Stimulated activated CD4-positive, alpha-beta T cell treated with anti-CD3 and anti-CD28 coated beads, Interleukin-4, amount 100 ng/mL, for 4 hours (primary cell): ENCODE data around the gene TMEM106C.
"Not testable (repeated sequence)": the region's sequence is repeated elsewhere in the genome, so short reads cannot be mapped to it uniquely, and the experiment has no call there.

Experiments
- DNase-seq, 2 experiments: peaks; one replicate each; pipeline ENCODE4 v3.0.0-alpha.2; 2020

Gene TMEM106C

DNA sequence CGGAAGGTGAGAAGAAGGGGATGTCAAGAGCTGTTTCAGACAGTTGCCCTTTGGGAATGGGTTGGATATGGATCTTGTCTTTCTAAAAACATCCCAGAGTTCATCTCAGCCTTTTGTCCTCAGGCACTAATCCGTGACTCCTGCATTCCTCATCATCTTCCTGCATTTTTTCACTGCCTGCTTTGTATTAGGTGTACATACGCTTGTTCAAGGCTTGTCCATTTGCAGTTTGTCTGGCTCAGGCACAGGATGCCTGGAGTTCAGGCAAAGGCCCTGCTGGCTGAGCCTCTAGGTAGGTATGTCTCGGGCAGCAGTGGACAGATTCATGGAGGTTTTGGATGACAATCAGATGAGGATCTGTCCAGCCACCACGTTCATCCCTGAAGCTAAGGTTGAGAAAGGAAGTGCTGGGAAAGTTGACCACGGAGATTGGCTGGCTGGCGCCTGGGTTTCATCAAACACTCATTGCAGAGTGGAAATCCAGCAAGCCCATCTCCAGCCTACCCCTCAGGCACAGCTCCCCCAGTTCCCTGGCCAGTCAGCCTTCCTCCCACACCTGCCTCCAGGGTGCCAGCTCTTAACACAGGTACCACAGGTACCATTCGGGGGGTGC is 12.4 kb upstream of the TMEM106C start:
- DNase-seq, result no peak

DNA sequence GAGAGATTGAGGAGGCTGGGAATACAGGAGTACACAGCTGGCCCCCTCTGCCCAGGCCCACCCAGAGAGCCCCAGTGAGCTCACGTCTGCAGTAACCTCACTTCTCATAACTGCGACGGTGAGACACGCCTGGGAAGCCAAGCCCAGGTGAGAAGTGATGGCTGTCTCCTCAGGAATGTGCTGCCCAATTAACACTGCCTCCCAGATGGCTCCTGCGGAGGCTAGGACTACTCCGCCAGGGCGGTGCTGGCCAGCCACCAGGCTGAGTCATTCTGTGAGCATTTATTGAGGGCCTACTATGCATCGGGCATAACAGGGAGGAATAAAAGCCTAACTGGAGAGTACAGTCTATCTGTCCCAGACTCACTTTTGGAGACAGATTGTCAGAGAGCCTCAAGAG is 9.3 kb upstream of the TMEM106C start:
- DNase-seq, result no peak

DNA sequence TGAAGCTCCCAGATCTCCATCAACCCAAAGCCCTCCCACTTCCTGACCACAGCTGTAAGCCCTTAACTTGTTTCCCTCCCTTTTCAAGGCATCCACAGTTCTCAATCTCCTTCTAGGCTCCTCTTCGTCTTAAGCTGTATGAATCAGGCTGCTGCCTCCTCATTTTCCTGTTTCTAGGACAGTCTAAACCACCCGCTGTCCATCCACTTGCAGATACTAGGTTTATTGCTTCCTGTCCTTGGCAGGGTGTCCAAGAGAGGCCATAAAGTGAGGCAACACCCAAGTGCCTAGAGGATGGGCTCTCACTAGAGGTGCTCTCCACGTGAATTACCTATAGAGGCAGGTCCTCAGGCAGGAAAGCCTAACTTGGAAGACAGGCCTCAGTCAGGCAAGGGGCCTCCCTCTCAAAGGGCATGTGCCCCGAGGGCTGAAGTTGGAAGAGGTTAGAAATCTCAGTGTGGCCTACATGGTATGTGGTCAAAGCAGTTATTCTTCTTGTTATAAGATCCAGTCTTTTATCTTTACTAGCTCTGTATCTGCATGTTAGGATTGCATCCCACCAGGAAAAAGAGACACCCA is 8.8 kb upstream of the TMEM106C start:
- no peak for DNase-seq

DNA sequence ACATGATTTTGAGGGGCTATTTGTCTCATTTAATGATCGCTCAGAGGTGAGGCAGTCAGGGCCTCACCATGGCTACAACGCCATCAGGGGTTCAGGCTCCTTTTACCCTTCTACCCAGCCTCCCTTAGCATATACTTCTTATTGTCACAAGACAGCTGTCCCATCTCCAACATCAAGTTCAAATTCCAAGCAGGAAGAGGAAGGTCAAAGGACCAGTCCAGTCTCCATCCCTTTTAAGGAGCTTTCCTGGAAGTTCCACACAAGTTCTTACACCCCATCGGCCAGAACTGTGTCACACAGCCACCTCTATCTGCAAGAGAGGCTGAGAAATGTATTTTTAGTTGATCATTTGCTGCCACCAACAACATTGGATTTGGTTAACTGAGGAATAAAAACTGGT is 8.3 kb upstream of the TMEM106C start:
- DNase-seq, result no peak

DNA sequence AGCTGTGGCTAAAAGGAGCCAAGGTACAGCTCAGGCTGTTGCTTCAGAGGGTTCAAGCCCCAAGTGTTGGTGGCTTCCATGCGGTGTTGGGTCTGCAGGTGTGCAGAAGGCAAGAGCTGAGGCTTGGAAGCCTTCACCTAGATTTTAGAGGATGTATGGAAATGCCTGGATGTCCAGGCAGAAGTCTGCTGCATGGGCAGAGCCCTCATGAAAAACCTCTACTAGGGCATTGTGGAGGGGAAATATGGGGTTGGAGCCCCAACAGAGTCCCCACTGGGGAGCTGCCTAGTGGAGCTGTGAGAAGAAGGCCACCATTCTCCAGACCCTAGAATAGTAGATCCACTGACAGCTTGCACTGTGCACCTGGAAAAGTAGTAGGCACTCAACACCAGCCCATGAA is 5.7 kb upstream of the TMEM106C start:
- not testable (repeated sequence) for DNase-seq

DNA sequence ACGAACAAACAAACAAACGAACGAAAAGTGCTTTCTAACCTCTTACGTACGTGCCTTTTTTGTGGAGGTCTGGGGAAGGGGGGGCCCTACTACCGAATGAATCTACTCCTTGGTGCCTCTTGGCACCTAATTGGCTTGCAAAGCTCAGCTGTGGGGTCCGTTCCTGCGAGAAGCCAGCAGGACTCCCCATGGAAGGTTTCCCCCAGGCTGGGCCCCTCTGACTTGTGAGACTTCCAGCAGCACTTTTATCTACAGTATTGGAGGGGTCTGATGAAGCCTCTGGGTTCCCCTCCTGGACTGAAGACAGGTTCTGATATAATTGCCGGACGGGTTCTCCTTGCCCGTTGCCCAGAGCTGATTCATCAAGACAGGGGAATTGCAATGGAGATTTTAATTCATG is 1.2 kb upstream of the TMEM106C start:
- DNase-seq, result no peak

DNA sequence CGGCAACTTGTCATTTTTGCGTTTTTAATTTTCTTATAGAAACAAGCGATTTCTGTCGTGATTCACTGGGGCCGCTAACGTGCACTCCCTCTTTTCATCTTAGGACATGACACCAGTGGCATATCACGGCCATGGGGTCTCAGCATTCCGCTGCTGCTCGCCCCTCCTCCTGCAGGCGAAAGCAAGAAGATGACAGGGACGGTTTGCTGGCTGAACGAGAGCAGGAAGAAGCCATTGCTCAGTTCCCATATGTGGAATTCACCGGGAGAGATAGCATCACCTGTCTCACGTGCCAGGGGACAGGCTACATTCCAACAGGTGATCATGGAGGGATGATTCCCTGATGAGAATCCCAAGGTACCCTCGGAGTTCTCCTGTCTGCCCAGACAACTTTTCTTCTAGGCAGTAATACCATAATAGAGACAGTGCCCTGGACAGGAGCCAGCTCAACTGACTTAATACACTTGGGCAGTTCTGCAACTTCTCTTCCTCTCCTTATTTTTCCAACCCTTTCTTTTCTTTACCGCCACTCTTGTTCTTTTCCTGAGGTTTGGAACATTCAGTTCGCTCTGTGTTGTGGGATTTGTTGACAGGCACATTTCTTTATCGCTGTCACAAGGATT is 821 bp downstream of the TMEM106C start:
- DNase-seq, result no peak

DNA sequence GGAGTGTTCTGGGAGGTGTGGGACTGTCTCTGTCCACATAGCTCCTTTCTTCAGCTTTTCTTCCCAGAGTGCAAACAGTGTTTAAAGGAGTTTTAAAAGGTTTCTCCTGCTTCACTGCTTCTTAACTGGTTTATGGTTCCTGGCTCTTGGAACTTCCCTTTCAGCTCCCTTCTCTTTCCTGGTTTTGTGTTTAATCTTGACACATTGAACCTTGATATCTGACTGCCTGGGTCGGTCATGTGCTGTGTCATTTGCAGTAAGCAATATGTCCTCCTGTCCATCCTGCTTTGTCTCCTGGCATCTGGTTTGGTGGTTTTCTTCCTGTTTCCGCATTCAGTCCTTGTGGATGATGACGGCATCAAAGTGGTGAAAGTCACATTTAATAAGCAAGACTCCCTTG is 2.2 kb downstream of the TMEM106C start:
- no peak for DNase-seq

DNA sequence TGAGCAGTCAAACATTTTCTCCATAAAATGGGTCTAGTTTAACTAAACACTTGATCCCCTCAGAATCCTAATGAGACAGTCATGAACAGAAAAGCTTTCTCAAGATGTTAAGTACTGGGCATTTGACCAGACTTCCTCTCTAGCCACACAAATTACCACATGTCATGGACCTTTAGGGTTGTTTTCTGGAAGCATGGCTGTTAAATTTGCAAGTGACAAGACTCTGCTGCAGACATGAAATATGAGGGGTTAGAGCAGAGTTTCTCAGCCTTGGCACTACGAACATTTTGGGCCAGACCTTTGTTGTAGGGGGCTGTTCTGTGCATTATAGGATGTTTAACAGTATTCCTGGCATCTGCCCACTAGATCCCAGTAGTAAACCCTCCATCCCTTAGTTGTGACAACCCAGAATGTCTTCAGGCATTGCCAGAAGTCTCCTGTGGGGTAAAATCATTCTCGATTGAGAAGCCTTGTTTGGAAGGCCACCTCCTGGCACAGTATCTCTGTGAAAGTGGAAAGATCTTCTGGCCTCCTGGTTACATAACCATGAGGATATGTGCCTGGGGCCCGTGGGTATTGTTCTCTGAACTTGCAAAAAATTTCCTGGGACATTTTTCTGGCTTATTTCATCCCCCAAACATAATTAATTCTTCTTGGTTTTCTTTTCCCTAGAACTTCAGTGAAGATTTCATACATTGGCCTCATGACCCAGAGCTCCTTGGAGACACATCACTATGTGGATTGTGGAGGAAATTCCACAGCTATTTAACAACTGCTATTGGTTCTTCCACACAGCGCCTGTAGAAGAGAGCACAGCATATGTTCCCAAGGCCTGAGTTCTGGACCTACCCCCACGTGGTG is 4.3 kb downstream of the TMEM106C start:
- DNase-seq, result no peak

DNA sequence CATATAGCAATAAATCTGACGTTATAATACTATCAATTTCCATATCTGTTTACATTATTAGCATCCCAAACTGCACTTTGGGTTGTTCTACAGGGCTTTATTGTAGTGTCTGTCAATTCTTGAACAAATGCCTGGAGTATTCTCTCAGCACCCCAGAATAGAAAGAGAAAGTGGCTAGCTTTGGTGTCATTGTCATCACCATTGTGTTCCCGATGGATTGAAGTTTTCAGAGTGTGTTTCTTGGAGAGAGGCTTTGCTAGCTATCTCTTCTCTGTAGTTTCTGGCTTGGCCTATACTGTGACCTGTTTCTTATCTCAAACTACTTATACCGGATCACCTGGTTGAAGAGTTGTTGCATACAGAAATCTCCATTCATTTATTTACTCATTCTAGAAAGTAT is 6.4 kb downstream of the TMEM106C start:
- DNase-seq, result no peak

DNA sequence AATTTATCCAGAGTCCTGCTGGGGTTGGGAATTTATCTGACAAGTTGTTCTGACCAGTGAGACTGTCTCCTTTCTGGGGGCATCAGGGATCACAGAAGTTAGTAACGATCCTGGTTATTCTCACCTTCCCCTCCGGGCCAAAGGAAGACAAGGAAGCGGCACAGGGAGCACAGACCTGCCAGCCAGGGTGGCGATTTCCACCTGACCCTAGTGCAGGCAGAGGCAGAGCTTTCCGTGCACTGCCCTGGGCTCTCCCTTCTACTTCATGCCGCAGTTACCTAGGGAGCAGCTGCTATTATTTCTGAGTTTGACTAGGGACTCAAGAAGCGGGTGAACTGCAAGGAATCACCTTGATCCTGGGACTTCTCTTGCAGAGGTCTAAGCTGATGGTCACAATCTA is 7.4 kb downstream of the TMEM106C start:
- no peak for DNase-seq

DNA sequence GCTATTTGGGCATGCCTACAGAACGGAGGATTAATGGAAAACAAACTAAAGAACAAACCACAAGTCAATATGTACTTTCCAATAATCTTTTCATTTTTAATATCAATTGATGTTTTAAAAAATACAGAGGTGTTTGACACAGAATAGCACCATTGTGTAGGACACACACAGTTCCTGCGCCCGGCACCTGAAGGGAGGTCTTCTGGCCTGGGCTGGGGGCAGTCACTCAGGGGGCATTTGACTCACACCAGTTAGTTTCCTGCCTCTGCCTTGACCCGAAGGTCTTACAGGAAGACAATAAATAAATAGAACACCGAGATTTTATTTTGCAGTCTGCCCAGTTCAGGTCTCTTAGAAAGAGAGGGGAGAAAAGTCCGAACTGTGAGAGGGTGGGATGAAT is 9.5 kb downstream of the TMEM106C start:
- DNase-seq, result no peak

DNA sequence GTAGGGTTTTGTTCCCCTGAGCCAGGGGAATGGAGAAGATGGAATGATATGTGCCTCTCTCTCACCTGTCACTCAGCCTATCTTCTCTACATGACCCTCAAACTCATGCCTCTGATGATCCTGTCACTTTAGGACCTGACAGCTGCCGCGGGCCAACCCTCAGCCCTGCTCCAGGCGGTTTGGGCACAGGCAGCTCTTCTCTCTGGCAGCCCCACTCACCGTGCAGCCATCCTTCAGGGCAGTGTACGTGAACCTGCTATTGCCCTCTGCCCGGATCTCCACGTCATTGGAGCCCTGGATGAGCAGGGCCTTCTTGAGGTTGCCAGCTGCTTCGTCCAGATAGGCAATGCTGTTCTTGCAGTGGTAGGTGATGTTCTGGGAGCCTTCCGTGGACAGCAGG is 10.5 kb downstream of the TMEM106C start:
- DNase-seq, result no peak

DNA sequence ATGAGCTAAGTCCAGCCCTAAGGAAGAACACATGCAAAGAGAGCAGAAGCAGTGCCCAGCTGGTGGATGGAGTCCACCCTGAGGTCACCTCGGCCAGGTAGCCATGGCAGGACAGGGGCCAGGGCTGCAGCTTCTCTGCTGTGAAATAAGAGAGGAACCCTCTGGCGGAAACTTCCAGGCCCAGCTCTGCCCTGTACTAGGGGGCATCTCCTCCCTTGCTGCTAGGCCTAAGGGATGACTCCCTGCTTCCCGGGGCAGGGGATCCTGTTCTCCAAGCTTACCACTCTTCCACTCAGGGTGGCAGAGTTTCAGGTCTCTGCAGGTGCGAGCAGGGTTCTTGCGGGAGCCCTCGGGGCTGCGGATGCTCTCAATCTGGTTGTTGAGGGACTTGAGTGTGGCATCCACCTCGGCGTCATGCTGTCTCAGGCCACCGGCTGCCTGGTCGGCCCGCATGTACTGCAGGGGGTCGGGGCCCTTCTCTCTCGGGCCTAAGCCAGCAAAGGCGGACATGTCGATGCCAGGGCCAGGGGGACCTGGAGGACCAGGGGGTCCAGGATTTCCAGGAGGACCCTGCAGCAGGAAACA is 11.7 kb downstream of the TMEM106C start:
- DNase-seq, result no peak

DNA sequence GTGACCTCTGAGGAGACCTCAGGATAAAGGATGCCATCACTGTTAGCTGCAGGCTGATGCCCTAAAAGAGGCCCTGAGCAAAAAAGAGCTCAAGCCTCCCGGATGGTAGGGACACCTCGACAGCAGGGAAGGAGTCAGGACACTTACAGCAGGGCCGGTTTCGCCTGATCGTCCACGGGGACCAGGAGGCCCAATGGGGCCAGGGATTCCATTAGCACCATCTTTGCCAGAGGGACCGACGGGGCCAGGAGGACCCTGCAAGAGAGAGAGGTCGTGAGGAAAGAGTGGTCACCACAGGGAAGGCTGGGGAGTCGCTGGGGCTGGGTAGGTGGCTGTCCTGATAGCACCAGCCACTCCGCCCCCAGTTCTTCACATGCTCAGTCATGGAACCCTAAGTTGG is 12.4 kb downstream of the TMEM106C start:
- no peak for DNase-seq

DNA sequence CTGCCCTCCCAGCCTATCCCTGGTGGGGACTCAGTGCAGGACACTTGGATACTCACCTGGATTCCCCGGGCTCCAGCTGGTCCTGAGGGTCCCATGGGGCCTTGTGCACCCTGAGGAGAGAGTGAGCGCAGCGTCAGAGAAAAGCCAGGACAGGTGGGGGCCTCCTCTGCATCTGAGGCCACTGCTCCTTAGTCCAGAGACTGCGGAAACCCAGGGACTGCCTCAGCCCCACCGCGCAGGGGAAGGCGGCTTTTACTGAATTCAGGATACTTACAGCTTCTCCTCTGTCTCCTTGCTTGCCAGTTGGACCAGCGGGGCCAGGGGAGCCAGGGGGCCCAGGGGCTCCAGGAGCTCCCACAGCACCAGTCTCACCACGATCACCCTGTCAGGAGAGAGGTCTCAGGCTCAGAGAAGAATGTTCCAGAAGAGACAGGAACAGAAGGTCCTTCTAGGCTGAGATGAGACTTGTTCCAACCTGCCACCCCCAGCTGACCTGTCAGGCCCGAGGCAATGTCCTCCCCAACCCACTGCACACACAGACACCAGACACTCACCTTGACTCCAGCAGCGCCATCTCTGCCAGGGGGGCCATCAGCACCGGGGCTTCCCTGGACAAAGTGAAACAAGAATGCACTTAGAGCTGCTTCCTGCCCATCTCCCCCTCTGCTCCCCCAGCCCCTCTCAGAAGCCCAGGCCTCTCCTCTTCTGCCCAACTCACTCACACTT is 13.8 kb downstream of the TMEM106C start:
- DNase-seq, result no peak

DNA sequence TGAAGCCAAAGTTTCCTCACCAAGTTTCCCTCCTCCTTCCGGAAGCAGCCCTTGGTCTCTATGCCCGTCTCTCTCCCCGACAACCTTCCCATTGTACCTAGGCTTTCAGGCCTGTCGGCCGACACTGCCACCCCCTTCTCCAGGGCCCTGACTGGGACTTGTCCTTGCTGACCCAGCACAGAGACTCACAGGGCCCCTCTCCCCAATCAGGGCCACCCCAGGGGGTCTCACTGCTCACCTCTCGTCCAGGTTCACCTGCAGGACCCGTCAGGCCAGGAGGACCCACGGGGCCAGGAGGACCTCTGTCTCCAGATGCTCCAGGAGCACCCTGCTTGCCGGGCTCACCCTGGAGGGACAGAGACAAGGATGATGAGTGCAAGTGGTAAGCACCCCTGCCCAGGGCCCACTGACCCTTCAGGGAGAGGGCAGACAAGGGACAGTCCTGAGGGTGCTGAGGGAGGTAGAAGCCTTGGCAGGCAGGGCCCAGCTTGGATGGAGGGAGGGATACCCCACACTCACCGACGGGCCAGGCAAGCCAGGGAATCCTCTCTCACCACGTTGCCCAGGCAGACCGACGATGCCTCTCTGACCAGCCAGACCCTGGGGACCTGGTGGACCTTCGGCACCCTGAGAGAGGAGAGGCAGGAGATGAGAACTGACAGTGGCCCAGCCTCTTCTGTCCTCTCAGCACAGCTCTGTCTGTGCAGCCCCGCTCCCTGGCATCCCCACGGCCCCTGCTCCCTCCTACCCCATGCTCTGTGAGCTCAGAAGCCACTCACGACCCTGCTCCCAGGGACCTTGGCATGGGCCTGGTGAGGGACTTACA is 14.6 kb downstream of the TMEM106C start:
- DNase-seq, result no peak

DNA sequence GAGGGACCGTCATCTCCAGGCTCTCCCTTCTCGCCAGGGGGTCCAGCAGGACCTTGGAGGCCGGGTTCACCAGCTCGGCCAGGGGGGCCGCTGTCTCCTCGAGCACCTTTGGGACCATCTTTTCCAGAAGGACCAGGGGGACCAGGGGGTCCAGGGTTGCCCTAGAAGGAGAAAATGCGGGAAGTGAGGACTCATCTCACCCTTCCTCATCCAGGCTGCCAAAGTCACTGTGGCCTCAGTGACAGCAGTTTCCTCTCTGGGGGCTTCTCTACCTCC is 15.1 kb downstream of the TMEM106C start:
- no peak for DNase-seq

DNA sequence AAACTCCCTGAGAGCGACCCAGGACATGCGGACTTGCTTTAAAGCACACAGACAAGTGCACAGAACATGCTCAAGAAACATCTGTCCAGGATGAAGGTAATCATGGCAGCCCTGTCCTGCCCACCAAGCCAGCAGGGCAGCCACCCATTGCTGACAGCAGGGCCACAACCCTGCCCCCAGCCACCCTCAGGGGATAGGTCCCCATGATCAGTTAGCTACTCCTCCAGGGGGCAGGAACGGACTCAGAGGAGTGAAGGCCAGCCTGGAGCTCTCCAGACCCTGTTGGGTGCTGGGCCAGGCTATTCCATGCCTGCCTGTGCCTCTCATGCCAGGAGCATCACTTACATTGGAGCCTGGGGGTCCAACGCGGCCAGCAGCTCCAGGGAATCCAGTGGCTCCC is 15.8 kb downstream of the TMEM106C start:
- no peak for DNase-seq

DNA sequence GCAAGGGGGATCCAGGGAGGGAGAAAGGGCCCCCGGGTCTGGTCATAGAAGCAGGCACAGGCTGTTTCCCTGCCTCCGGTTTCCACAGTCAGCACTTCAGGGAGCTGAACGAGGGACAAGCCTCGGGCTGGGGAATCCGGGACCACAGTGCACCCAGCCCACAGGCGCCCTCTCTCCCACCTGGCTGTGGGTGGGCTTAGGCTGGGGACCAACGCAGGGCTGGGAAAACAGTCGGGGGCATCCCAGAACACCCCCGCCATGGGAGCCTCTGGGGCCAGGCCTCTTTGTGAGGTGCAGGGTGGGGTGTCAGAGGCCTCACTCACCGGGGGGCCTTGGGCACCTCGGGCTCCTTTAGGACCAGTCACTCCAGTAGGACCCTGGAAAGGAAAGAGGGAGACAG is 16.3 kb downstream of the TMEM106C start:
- no peak for DNase-seq

DNA sequence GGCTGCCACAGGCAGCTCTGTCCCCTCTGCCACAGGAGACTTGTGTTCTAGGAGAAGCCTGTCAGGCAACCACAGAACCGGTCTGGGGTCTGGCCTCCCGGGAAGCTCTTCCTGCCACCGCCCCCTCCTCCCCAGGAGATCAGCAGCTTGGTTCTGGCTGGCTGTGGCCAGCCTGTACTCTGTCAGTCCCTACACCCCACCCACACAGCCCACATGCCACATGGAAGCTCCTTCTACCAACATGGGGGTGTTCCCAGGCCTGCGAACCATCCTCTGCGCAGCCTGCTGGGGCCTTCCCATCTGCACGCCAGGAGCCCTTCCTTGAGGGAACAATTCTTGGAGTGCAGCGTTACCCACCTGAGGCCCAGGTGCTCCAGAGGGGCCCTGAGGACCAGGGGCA is 16.8 kb downstream of the TMEM106C start:
- DNase-seq, result no peak
